ENCODE results near the gene PLPP4.

GRCh38 chr10:120515741-120516140 is 58.7 kb downstream of the PLPP4 start:
- no peak for TF ChIP-seq EP300 (IDR thresholded peaks at IDR 0.05)
- TF ChIP-seq CTCF (IDR thresholded peaks at IDR 0.05): no peak
- TF ChIP-seq POLR2A (IDR thresholded peaks at IDR 0.05): no peak

Measured in suprapubic skin (tissue), 3 donors.